ENCODE data around the gene CFAP46. TPM values are rescaled to one million over a fixed set of nuclear protein-coding genes. Genes with fewer than 3 reads are reported as not detected.

Gene CFAP46
- polyA plus RNA-seq, 1 donor from 2014 or later: 2.6 TPM

DNA sequence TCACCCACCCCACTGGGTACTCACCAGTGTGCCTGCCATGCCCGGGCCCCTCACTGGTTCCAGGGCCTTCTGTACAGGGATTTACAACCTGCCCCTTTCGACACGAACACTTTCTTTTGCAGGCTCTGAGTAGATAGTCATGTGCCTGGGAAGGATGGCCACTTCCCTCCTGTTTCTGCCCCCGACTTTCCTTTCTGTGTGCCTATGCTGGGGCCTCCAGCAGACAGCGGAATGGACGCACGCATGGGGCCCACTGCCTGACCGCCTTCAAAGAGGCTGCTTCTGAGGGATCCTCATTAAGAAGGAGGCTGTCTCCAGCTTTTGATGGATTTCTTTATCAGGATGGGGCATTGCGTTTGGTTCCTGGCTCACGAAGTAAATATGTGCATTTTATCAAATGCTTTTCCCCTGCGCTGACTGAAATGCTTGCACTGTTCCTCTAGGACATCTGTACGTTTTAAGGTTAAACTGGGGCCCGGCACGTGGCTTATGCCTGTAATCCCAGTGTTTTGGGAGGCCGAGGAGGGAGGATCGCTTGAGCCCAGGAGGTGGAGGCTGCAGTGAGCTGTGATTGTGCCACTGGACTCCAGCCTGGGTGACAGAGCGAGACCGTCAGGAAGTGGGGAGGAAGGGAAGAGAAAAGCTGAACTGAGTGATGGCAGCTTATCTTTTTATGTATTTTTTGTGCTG lies 127.1 kb downstream of the CFAP46 start:
- H3F3A ChIP-seq (ENCODE audit: insufficient read depth, low read length, poor library complexity, severe bottlenecking): no peaks in the 10 kb centered on the region
- no peaks in the 10 kb centered on the region for H3K79me2 ChIP-seq (replicated peaks; ENCODE audit: insufficient read depth, low read length)
- no peaks in the 10 kb centered on the region for H3K27me3 ChIP-seq (ENCODE audit: insufficient read depth, low read depth, low read length)
- H3K9ac ChIP-seq (ENCODE audit: low read length): no peak overlapping the region
- H3K27ac ChIP-seq (ENCODE audit: low read length): no peak overlapping the region
- H3K9me3 ChIP-seq (ENCODE audit: low read length): no peaks in the 10 kb centered on the region
- H2AFZ ChIP-seq (ENCODE audit: low read depth, low read length): no peak overlapping the region
- no peaks in the 10 kb centered on the region for H3K9me2 ChIP-seq (ENCODE audit: insufficient read depth, low read length)
- no peak overlapping the region for H3K4me2 ChIP-seq (ENCODE audit: low read length)
- no peak overlapping the region for H3K4me3 ChIP-seq (ENCODE audit: low read length)
- no peaks in the 10 kb centered on the region for H3K36me3 ChIP-seq (ENCODE audit: insufficient read depth, low read length)
- no peaks in the 10 kb centered on the region for H4K20me1 ChIP-seq (ENCODE audit: insufficient read depth)
- no peak for TF ChIP-seq RAD21 (conservative IDR thresholded peaks at IDR 0.05)
- TF ChIP-seq, protein P1, sequence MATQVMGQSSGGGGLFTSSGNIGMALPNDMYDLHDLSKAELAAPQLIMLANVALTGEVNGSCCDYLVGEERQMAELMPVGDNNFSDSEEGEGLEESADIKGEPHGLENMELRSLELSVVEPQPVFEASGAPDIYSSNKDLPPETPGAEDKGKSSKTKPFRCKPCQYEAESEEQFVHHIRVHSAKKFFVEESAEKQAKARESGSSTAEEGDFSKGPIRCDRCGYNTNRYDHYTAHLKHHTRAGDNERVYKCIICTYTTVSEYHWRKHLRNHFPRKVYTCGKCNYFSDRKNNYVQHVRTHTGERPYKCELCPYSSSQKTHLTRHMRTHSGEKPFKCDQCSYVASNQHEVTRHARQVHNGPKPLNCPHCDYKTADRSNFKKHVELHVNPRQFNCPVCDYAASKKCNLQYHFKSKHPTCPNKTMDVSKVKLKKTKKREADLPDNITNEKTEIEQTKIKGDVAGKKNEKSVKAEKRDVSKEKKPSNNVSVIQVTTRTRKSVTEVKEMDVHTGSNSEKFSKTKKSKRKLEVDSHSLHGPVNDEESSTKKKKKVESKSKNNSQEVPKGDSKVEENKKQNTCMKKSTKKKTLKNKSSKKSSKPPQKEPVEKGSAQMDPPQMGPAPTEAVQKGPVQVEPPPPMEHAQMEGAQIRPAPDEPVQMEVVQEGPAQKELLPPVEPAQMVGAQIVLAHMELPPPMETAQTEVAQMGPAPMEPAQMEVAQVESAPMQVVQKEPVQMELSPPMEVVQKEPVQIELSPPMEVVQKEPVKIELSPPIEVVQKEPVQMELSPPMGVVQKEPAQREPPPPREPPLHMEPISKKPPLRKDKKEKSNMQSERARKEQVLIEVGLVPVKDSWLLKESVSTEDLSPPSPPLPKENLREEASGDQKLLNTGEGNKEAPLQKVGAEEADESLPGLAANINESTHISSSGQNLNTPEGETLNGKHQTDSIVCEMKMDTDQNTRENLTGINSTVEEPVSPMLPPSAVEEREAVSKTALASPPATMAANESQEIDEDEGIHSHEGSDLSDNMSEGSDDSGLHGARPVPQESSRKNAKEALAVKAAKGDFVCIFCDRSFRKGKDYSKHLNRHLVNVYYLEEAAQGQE (IDR thresholded peaks at IDR 0.05; ENCODE audit: borderline replicate concordance): no peak
- no peak for TF ChIP-seq MXI1 (conservative IDR thresholded peaks at IDR 0.05; ENCODE audit: poor library complexity, severe bottlenecking)
- no peak for TF ChIP-seq POLR2AphosphoS5 (IDR thresholded peaks at IDR 0.05)
- no peak for TF ChIP-seq EP300 (conservative IDR thresholded peaks at IDR 0.05; ENCODE audit: poor library complexity, severe bottlenecking)
- no peak for TF ChIP-seq SMC3 (conservative IDR thresholded peaks at IDR 0.05; ENCODE audit: poor library complexity)
- no peak for TF ChIP-seq TAF1 (IDR thresholded peaks at IDR 0.05; ENCODE audit: low read depth)
- no peak for TF ChIP-seq EZH2 (IDR thresholded peaks at IDR 0.05; ENCODE audit: borderline replicate concordance, insufficient read depth, low read length, poor library complexity, severe bottlenecking)
- TF ChIP-seq, protein P2, sequence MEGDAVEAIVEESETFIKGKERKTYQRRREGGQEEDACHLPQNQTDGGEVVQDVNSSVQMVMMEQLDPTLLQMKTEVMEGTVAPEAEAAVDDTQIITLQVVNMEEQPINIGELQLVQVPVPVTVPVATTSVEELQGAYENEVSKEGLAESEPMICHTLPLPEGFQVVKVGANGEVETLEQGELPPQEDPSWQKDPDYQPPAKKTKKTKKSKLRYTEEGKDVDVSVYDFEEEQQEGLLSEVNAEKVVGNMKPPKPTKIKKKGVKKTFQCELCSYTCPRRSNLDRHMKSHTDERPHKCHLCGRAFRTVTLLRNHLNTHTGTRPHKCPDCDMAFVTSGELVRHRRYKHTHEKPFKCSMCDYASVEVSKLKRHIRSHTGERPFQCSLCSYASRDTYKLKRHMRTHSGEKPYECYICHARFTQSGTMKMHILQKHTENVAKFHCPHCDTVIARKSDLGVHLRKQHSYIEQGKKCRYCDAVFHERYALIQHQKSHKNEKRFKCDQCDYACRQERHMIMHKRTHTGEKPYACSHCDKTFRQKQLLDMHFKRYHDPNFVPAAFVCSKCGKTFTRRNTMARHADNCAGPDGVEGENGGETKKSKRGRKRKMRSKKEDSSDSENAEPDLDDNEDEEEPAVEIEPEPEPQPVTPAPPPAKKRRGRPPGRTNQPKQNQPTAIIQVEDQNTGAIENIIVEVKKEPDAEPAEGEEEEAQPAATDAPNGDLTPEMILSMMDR (IDR thresholded peaks at IDR 0.05; ENCODE audit: poor library complexity, severe bottlenecking): no peak

DNA sequence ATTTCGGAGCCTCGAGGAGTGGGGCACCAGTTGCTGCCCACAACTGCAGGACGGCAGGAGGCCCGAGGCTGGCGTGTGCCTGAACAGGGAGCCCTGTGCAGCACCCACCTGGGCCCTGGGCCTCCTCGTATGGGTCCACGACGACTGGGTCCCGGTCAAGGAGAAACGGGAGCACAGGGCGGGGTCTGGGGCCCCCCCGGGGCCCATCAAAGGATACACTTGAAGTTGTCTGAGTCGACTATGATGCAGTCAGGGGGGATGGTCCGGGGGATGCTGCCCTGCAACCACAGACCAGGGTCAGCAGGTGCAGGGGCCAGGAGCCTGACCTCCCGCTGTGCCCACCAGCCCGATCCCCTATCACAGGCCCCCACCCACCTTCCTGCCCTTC lies 127.9 kb downstream of the CFAP46 start:
- Histone ChIP-seq H4K20me1 (ENCODE audit: insufficient read depth) (no peaks in the 10 kb centered on the region), H3K4me3 (ENCODE audit: low read length) (no peak overlapping the region), H3K27me3 (ENCODE audit: insufficient read depth, low read depth, low read length) (no peaks in the 10 kb centered on the region), H2AFZ (ENCODE audit: low read depth, low read length) (no peak overlapping the region), H3K9me2 (ENCODE audit: insufficient read depth, low read length) (no peaks in the 10 kb centered on the region), H3K4me2 (ENCODE audit: low read length) (no peak overlapping the region), H3F3A (ENCODE audit: insufficient read depth, low read length, poor library complexity, severe bottlenecking) (no peaks in the 10 kb centered on the region), H3K36me3 (ENCODE audit: insufficient read depth, low read length) (no peaks in the 10 kb centered on the region), H3K27ac (ENCODE audit: low read length) (no peak overlapping the region), H3K9ac (ENCODE audit: low read length) (no peak overlapping the region), H3K79me2 (replicated peaks; ENCODE audit: insufficient read depth, low read length) (no peaks in the 10 kb centered on the region), H3K9me3 (ENCODE audit: low read length) (no peaks in the 10 kb centered on the region)
- TF ChIP-seq POLR2AphosphoS5 (IDR thresholded peaks at IDR 0.05) (no peak), EZH2 (IDR thresholded peaks at IDR 0.05; ENCODE audit: borderline replicate concordance, insufficient read depth, low read length, poor library complexity, severe bottlenecking) (no peak), MXI1 (conservative IDR thresholded peaks at IDR 0.05; ENCODE audit: poor library complexity, severe bottlenecking) (no peak), TAF1 (IDR thresholded peaks at IDR 0.05; ENCODE audit: low read depth) (no peak), SMC3 (conservative IDR thresholded peaks at IDR 0.05; ENCODE audit: poor library complexity) (no peak), EP300 (conservative IDR thresholded peaks at IDR 0.05; ENCODE audit: poor library complexity, severe bottlenecking) (no peak), RAD21 (conservative IDR thresholded peaks at IDR 0.05) (no peak)
- TF ChIP-seq, protein P2 (IDR thresholded peaks at IDR 0.05; ENCODE audit: poor library complexity, severe bottlenecking): no peak
- TF ChIP-seq, protein P1 (IDR thresholded peaks at IDR 0.05; ENCODE audit: borderline replicate concordance): no peak

All from neural cell (in vitro differentiated cells).